ENCODE results near the gene TMEM51.
A peak's percentile ranks its signal among the peaks of the same experiment; 100 is the strongest.

Gene TMEM51

GRCh38 chr1:15153184-15153841, at the start of gene TMEM51:
Gene TMEM51, plus strand, starts transcription at chr1:15153747. Its CDS starts 61,341 bp downstream, at chr1:15215088.
- H3K27ac Mint-ChIP-seq, result no peak within 1 kb of the TSS
- peaks cover 19% of the 10 kb centered on the region for H3K4me1 Mint-ChIP-seq
- H3K9me3 Mint-ChIP-seq, result no peaks in the 10 kb centered on the region
- H3K4me3 Mint-ChIP-seq, result peak within 1 kb of the TSS; percentile 46
- no peaks in the 10 kb centered on the region for H3K36me3 Mint-ChIP-seq
- ATAC-seq (peak; percentile 36), DNase-seq (ENCODE audit: low spot score in 2 of 2) (no peak)

- ATAC-seq (no peak), DNase-seq (ENCODE audit: low spot score in 2 of 2) (no peak)
- H3K4me3 Mint-ChIP-seq, result no peak overlapping the region
- H3K27ac Mint-ChIP-seq, result no peak overlapping the region
- H3K9me3 Mint-ChIP-seq, result no peaks in the 10 kb centered on the region
- peaks cover 24% of the 10 kb centered on the region for H3K4me1 Mint-ChIP-seq
- no peaks in the 10 kb centered on the region for H3K36me3 Mint-ChIP-seq
Observed at GRCh38 chr1:15103906-15104305, 49.6 kb upstream of the TMEM51 start.

GRCh38 chr1:15104768-15105167, 48.8 kb upstream of the TMEM51 start:
- Mint-ChIP-seq H3K9me3 (no peaks in the 10 kb centered on the region), H3K4me1 (peaks cover 21% of the 10 kb centered on the region), H3K27ac (no peak overlapping the region), H3K4me3 (no peak overlapping the region), H3K36me3 (no peaks in the 10 kb centered on the region)
- ATAC-seq (no peak), DNase-seq (ENCODE audit: low spot score in 2 of 2) (no peak)

GRCh38 chr1:15106608-15107007, 46.9 kb upstream of the TMEM51 start:
- ATAC-seq (no peak), DNase-seq (ENCODE audit: low spot score in 2 of 2) (no peak)
- Mint-ChIP-seq H3K36me3 (no peaks in the 10 kb centered on the region), H3K9me3 (no peaks in the 10 kb centered on the region), H3K4me3 (no peak overlapping the region), H3K27ac (no peak overlapping the region), H3K4me1 (peaks cover 4% of the 10 kb centered on the region)

GRCh38 chr1:15107058-15107687, 46.4 kb upstream of the TMEM51 start:
- Mint-ChIP-seq H3K9me3 (no peaks in the 10 kb centered on the region), H3K27ac (no peak overlapping the region), H3K4me3 (no peak overlapping the region), H3K4me1 (peaks cover 4% of the 10 kb centered on the region), H3K36me3 (no peaks in the 10 kb centered on the region)
- no peak for ATAC-seq
- no peak for DNase-seq (ENCODE audit: low spot score in 2 of 2)

GRCh38 chr1:15107911-15108310, 45.6 kb upstream of the TMEM51 start:
- Mint-ChIP-seq H3K9me3 (no peaks in the 10 kb centered on the region), H3K36me3 (no peaks in the 10 kb centered on the region), H3K27ac (no peak overlapping the region), H3K4me3 (no peak overlapping the region), H3K4me1 (peaks cover 7% of the 10 kb centered on the region)
- ATAC-seq (no peak), DNase-seq (ENCODE audit: low spot score in 2 of 2) (no peak)

GRCh38 chr1:15110128-15110866, 43.2 kb upstream of the TMEM51 start:
- no peak for DNase-seq (ENCODE audit: low spot score in 2 of 2)
- Mint-ChIP-seq H3K9me3 (no peaks in the 10 kb centered on the region), H3K4me1 (peaks cover 7% of the 10 kb centered on the region), H3K4me3 (no peak overlapping the region), H3K36me3 (no peaks in the 10 kb centered on the region), H3K27ac (no peak overlapping the region)
- ATAC-seq, result no peak

GRCh38 chr1:15110867-15111230, 42.7 kb upstream of the TMEM51 start:
- no peak overlapping the region for H3K27ac Mint-ChIP-seq
- no peaks in the 10 kb centered on the region for H3K36me3 Mint-ChIP-seq
- no peaks in the 10 kb centered on the region for H3K9me3 Mint-ChIP-seq
- H3K4me3 Mint-ChIP-seq, result no peak overlapping the region
- DNase-seq (ENCODE audit: low spot score in 2 of 2) (no peak), ATAC-seq (no peak)
- peaks cover 7% of the 10 kb centered on the region for H3K4me1 Mint-ChIP-seq

- DNase-seq (ENCODE audit: low spot score in 2 of 2) (no peak), ATAC-seq (no peak)
- H3K36me3 Mint-ChIP-seq, result no peaks in the 10 kb centered on the region
- H3K27ac Mint-ChIP-seq, result no peak overlapping the region
- peaks cover 7% of the 10 kb centered on the region for H3K4me1 Mint-ChIP-seq
- no peaks in the 10 kb centered on the region for H3K9me3 Mint-ChIP-seq
- H3K4me3 Mint-ChIP-seq, result no peak overlapping the region
Observed at GRCh38 chr1:15113146-15113545, 40.4 kb upstream of the TMEM51 start.

- Mint-ChIP-seq H3K4me3 (no peak overlapping the region), H3K4me1 (peaks cover 7% of the 10 kb centered on the region), H3K27ac (no peak overlapping the region), H3K36me3 (no peaks in the 10 kb centered on the region), H3K9me3 (no peaks in the 10 kb centered on the region)
- DNase-seq (ENCODE audit: low spot score in 2 of 2) (no peak), ATAC-seq (no peak)
Observed at GRCh38 chr1:15114884-15115283, 38.7 kb upstream of the TMEM51 start.

GRCh38 chr1:15115542-15116330, 37.8 kb upstream of the TMEM51 start:
- peaks cover 7% of the 10 kb centered on the region for H3K4me1 Mint-ChIP-seq
- no peak overlapping the region for H3K27ac Mint-ChIP-seq
- H3K36me3 Mint-ChIP-seq, result no peaks in the 10 kb centered on the region
- H3K4me3 Mint-ChIP-seq, result no peak overlapping the region
- no peak for ATAC-seq
- no peak for DNase-seq (ENCODE audit: low spot score in 2 of 2)
- H3K9me3 Mint-ChIP-seq, result no peaks in the 10 kb centered on the region

GRCh38 chr1:15116966-15117365, 36.6 kb upstream of the TMEM51 start:
- Mint-ChIP-seq H3K27ac (no peak overlapping the region), H3K36me3 (no peaks in the 10 kb centered on the region), H3K4me3 (no peak overlapping the region), H3K4me1 (peaks cover 4% of the 10 kb centered on the region), H3K9me3 (no peaks in the 10 kb centered on the region)
- ATAC-seq (no peak), DNase-seq (ENCODE audit: low spot score in 2 of 2) (no peak)

- H3K27ac Mint-ChIP-seq, result no peak overlapping the region
- ATAC-seq, result no peak
- no peaks in the 10 kb centered on the region for H3K36me3 Mint-ChIP-seq
- H3K4me3 Mint-ChIP-seq, result no peak overlapping the region
- no peaks in the 10 kb centered on the region for H3K4me1 Mint-ChIP-seq
- no peak for DNase-seq (ENCODE audit: low spot score in 2 of 2)
- no peaks in the 10 kb centered on the region for H3K9me3 Mint-ChIP-seq
Observed at GRCh38 chr1:15117671-15118325, 35.7 kb upstream of the TMEM51 start.

- Mint-ChIP-seq H3K4me1 (no peaks in the 10 kb centered on the region), H3K36me3 (no peaks in the 10 kb centered on the region), H3K27ac (no peak overlapping the region), H3K9me3 (no peaks in the 10 kb centered on the region), H3K4me3 (no peak overlapping the region)
- DNase-seq (ENCODE audit: low spot score in 2 of 2), result no peak
- ATAC-seq, result no peak
Observed at GRCh38 chr1:15118579-15118978, 35.0 kb upstream of the TMEM51 start.

Data from stimulated activated effector memory CD8-positive, alpha-beta T cell treated with anti-CD3 and anti-CD28 coated beads, Interleukin-12 subunit alpha, Interleukin-12 subunit beta, amount 100 ng/mL, for 72 hours (primary cell).